SIG-M5 (cell line): ENCODE measurements around the gene GNAI3.
A peak's percentile ranks its signal among the peaks of the same experiment; 100 is the strongest.

ENCODE experiments used
- DNase-seq: peaks from one replicate; lab custom pipeline; 2025; lab: John Stamatoyannopoulos, UW

GNAI3 gene

GRCh38 chr1:109548321-109549267, at the start of gene GNAI3:
GNAI3 (plus strand) TSS chr1:109548615; CDS start chr1:109548721, 106 bp downstream.
- peak; percentile 69 for DNase-seq

GRCh38 chr1:109499081-109499480, 49.3 kb upstream of the GNAI3 start:
- DNase-seq, result no peak

DNA sequence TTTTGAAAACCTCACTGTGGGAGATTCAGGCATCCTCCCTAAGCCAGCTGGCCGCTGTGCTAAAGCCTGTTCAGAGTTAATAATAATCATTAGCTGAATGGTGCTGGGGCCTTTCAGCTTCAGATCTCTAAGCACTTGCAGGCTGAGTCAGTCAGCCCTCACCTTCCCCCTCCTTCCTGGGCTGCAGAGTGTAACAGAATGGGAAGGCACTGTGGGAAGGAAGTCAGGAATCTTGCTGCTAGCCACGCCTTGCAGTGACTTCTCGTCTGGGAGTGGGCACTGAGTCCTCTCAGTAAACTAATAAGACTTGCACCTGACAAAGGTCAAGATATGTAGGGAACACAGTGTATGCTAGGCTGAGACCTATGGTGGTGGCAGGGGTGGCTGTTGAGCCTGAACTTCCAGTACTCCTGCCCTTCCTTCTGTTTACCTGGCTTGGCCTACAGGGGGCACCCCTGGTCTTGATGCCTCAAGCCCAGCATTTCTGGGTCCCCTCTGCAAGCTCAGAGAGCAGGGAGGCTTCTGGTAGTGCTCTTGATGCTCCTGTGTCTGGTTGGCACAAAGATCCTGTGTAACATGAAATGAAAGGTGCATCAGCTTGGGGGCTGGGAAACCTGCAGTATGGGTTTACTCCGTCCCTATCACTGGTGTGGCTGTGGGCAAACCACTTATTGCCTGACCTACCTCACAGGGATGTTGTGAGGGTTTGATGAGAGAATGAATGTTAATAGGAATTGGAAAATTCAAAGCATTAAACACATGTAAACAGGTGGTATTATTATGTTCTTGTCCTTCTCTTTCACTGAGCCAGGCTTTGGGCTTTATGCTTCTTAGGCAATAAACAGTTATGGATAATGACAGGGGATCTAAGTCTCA, 48.5 kb upstream of the GNAI3 start:
- no peak for DNase-seq

- DNase-seq, result no peak
Measured at GRCh38 chr1:109500941-109501381, 47.5 kb upstream of the GNAI3 start.

GRCh38 chr1:109501644-109502363, 46.6 kb upstream of the GNAI3 start:
- DNase-seq, result no peak

GRCh38 chr1:109502364-109502851, 46.0 kb upstream of the GNAI3 start:
- DNase-seq, result no peak

GRCh38 chr1:109503935-109504334, 44.5 kb upstream of the GNAI3 start:
- DNase-seq, result no peak

DNA sequence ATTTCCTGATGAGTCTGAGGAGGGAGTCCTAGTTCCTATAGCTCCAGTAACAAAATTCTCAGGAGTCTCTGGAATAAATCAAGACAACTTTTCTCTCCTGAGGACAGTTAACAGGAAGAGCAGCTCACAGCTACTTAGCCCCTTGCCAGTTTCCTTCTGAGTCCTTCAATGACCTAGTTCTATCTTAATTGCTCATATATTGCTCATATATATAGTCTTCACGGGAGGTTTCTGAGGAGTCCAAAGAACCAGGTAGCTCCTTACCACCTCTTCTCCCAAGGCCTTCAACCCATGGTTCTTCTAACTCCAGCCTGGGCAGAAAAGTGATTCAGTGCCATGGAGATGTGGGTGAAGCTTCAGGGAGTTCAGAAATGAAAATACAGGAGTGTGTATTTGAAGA, 43.4 kb upstream of the GNAI3 start:
- DNase-seq, result no peak

DNA sequence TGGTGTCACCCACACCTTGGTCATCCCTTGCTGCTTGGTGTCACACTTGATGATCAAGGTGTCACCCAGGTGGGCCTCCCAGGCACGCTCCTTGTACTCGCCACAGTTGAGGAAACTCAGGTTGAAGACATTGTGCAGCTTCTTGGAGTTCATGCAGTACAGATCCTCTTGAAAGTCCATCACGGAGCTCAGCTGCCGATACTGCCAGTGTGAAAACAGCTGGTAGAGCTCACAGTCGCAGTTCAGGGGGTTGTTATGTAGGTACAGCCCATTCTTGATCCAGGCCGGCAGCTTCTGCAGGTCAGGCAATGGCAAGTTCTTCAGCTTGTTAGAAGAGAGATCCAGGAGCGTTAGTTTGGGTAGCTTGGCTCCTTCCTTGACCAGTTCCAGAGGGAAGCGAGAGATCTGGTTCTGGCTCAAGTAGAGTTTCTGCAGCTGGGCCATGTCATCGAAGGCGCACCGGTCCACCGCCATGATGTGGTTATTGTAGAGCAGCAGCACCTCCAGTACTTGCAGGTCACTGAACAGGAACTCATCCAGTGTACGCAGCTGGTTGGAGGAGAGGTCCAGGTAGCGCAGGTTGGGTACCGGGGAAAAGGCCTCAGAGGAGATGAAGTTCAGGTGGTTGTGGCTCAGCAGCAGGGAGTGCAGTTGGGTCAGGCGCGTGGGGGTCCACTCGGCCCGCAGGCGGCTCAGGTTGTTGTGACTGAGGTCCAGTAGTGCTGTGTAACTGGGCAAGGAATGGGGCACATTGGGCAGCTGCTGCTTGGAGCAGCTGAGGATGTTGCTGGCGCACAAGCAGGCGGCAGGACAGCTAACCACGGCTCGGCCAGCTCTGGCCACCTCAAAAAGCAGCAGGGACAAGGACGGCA, 40.2 kb upstream of the GNAI3 start:
- DNase-seq, result no peak

- no peak for DNase-seq
Measured at GRCh38 chr1:109508873-109509175, 39.6 kb upstream of the GNAI3 start.

- no peak for DNase-seq
Measured at GRCh38 chr1:109509176-109510134, 39.0 kb upstream of the GNAI3 start, which contains the start of gene AMIGO1. AMIGO1 (minus strand) TSS chr1:109509727; CDS start chr1:109508912, 815 bp downstream.

- DNase-seq, result no peak
Measured at GRCh38 chr1:109513110-109513710, 35.2 kb upstream of the GNAI3 start.

DNA sequence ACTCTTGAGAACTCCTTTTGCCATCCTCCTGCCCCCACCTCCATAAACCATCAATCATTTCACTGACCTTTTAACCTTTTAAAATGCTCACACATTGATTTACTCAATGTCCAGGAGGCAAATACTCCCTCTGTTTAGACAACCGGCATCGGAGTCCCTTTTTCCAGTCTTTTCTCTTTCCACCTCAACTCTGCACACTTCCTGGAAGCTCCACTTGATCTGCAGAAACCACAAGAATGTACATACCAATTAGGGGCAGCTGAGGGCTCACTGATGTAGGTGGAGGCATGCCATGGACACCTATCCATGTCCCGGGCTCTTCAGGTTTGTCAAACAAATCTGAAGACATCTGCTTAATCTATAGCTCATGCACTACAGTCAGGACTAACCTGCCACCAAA, 33.6 kb upstream of the GNAI3 start:
- no peak for DNase-seq

DNA sequence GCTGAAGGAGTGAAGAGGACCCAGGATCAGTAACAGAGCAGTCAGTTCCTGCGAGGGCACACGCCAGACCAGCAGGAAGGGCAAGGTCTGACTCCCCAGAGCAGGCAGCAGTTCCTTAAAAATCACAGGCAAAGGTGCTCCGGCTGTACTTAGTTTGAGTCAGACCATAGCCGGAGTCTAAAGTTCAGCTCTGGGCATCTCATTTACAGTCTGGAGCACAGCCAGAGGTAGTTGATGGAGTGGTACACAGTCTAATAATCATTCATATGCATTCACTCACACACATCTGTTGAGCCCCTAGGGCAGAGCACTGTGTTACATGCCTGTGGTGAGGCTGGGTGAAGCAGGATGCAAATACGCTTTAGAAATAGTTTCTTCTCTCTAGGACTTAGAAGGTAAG, 31.5 kb upstream of the GNAI3 start:
- DNase-seq, result no peak

- DNase-seq, result no peak
Measured at GRCh38 chr1:109517337-109517736, 31.1 kb upstream of the GNAI3 start.

- no peak for DNase-seq
Measured at GRCh38 chr1:109521002-109521951, 27.1 kb upstream of the GNAI3 start.

- DNase-seq, result no peak
Measured at GRCh38 chr1:109522026-109522425, 26.4 kb upstream of the GNAI3 start.

DNA sequence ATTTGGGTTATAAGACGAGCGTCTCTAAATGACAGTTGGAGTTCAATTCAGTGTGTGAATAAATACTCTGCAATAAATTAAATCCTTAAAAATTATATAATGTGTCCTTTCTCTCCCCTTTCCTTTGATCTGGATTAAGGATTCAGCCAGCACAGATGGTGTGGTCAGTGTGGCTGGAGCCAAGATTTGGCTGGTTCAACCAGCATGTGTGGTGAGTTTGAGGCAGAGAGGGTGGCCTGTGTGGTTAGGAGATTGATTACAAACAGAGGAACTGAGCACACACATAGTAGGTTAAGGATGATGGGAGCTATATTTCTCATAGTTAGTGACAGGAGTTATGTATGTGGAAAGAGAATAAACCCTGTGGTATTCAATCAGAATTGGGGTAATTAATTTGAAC, 24.7 kb upstream of the GNAI3 start:
- DNase-seq, result no peak
